Natural killer cell (primary cell): ENCODE measurements around the gene DIPK1A. TPM values are rescaled to one million over a fixed set of nuclear protein-coding genes. Genes with fewer than 3 reads are reported as not detected.
"Not testable (repeated sequence)": the region's sequence is repeated elsewhere in the genome, so short reads cannot be mapped to it uniquely, and the experiment has no call there.

ENCODE experiments used
- ATAC-seq, 3 donors: fragments of 150-1000 bp in 2 of 3; fragments of 200-7000 bp in 1 of 3; cut with Tn5 transposase; 1 replicate in 1 of 3; 2 replicates in 2 of 3; pipeline ENCODE4 v1.10.0; 2021; ENCODE audit warnings: mild to moderate bottlenecking in 2 of 3, moderate library complexity in 2 of 3
- DNase-seq, 2 donors: peaks; one replicate each; pipeline versions ENCODE4 v3.0.0 to v3.0.0-alpha.2; 2013 to 2021; ENCODE audit warnings: mixed read lengths in 1 of 2
- H3K27ac ChIP-seq: one replicate; pipeline ENCODE4 v1.5.1; 2013; ENCODE audit warnings: mild to moderate bottlenecking, low read length
- H3K27me3 ChIP-seq: one replicate; pipeline ENCODE4 v1.6.1; 2013; ENCODE audit warnings: low read length; ENCODE audit not compliant: control insufficient read depth, insufficient read depth
- H3K36me3 ChIP-seq: one replicate; pipeline ENCODE4 v1.6.1; 2013; ENCODE audit warnings: low read length; ENCODE audit not compliant: control insufficient read depth, insufficient read depth
- H3K4me1 ChIP-seq: one replicate; pipeline ENCODE4 v1.6.1; 2013; ENCODE audit warnings: low read length; ENCODE audit not compliant: control insufficient read depth, insufficient read depth
- H3K4me3 ChIP-seq: one replicate; pipeline ENCODE4 v1.5.1; 2013; ENCODE audit warnings: low read length
- H3K9me3 ChIP-seq: one replicate; pipeline ENCODE4 v1.6.1; 2013; ENCODE audit warnings: low read length; ENCODE audit not compliant: control insufficient read depth, insufficient read depth
- H3K27ac Mint-ChIP-seq, 2 donors: one replicate each; pipeline ENCODE4 v1.8.0; 2022; ENCODE audit warnings: mild to moderate bottlenecking in 2 of 2, mixed read lengths in 2 of 2, moderate library complexity in 1 of 2
- H3K27me3 Mint-ChIP-seq, 2 donors: one replicate each; pipeline ENCODE4 v1.8.0; 2022; ENCODE audit warnings: low read depth in 2 of 2, mixed read lengths in 2 of 2
- H3K36me3 Mint-ChIP-seq: one replicate; pipeline ENCODE4 v1.8.0; 2022; ENCODE audit warnings: mixed read lengths
- H3K4me1 Mint-ChIP-seq, 2 donors: one replicate each; pipeline ENCODE4 v1.8.0; 2022; ENCODE audit warnings: mixed read lengths in 2 of 2
- H3K4me3 Mint-ChIP-seq: one replicate; pipeline ENCODE4 v1.8.0; 2022; ENCODE audit warnings: mild to moderate bottlenecking, moderate library complexity, mixed read lengths
- H3K9me3 Mint-ChIP-seq, 2 donors: one replicate each; pipeline ENCODE4 v1.8.0; 2022; ENCODE audit warnings: mixed read lengths in 2 of 2
- WGBS: methylation state at CpG from one replicate; pipeline ENCODE4 v1.1.7; 2013; ENCODE audit warnings: missing lambda C conversion rate; ENCODE audit not compliant: insufficient coverage; 5-methylcytosine and 5-hydroxymethylcytosine counted together
- intact Hi-C: fragments of 100-400 bp; cut with micrococcal nuclease; formaldehyde crosslinking; loops from one replicate; pipeline ENCODE4 v1.14.2; 2022
- total RNA-seq, 4 donors: library from RNA; stranded (reverse); fragments of 120-200 nt in 1 of 4; gene quantifications; one replicate each; pipeline versions ENCODE4 v1.2.3 to v1.2.4, GENCODE V29; 2013 to 2022
- TF ChIP-seq, protein P1 (sequence below): fragments of 200-600 bp; IDR thresholded peaks from one replicate; pipeline ENCODE4 v1.8.0; 2022; ENCODE audit warnings: antibody characterized with exemption

The DIPK1A gene
- total RNA-seq, 3 donors from 2014 or later (not counting 1 experiment from before 2014, with no cell fraction given), result 7.0 to 11.3 (median 11.2) TPM

DNA sequence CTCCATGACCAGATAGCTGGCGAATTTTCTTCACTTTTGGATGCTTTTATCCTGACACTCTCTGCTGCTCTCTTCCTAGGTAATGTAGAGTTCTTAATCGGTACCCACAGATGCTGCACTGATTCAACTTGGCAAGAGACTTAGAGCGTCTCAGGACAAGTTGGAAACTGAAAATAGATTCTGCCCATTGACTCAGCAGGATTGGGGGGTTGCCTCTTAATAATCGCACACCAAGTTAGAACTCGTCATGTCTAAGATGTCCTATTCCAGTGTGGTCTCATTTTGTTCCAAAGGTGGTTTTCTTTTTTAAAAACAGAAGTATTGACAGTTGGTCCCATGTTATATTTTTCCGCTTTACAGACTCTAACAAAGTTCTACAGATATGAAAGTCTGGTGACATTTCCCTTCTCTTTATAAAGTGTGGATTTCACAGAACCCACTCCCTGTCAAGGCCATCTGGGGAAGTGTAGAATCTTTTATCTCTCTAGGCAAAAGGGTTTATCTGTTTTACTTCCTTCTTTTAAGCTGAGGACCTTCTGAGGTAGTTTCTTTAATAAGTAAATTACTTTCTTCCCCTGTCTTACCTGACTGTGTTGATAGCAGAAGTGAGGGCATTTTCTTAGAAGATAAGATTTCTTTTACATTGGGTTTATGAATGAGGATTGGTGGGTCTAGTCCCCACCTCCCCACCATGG, 12.1 kb upstream of the DIPK1A start:
- DNase-seq, result no peak
- TF ChIP-seq, protein P1, sequence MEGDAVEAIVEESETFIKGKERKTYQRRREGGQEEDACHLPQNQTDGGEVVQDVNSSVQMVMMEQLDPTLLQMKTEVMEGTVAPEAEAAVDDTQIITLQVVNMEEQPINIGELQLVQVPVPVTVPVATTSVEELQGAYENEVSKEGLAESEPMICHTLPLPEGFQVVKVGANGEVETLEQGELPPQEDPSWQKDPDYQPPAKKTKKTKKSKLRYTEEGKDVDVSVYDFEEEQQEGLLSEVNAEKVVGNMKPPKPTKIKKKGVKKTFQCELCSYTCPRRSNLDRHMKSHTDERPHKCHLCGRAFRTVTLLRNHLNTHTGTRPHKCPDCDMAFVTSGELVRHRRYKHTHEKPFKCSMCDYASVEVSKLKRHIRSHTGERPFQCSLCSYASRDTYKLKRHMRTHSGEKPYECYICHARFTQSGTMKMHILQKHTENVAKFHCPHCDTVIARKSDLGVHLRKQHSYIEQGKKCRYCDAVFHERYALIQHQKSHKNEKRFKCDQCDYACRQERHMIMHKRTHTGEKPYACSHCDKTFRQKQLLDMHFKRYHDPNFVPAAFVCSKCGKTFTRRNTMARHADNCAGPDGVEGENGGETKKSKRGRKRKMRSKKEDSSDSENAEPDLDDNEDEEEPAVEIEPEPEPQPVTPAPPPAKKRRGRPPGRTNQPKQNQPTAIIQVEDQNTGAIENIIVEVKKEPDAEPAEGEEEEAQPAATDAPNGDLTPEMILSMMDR, result no peak
- no peaks in the 10 kb centered on the region for H3K36me3 ChIP-seq
- Mint-ChIP-seq H3K27me3 (no peaks in the 10 kb centered on the region), H3K36me3 (no peaks in the 10 kb centered on the region), H3K4me1 (peaks cover 4 to 16% of the 10 kb centered on the region in 2 donors), H3K27ac (peak overlapping the region in 1 of 2 donors; percentile 21), H3K9me3 (no peaks in the 10 kb centered on the region), H3K4me3 (no peak overlapping the region)
- peaks cover 17% of the 10 kb centered on the region for H3K4me1 ChIP-seq
- no peaks in the 10 kb centered on the region for H3K9me3 ChIP-seq
- 72% methylated on average over 5 of the region's 6 CpGs for WGBS
- no peak overlapping the region for H3K4me3 ChIP-seq
- peak overlapping the region; percentile 50 for H3K27ac ChIP-seq
- no peak for ATAC-seq
- intact Hi-C loops, result no loop called here
- H3K27me3 ChIP-seq, result no peaks in the 10 kb centered on the region

DNA sequence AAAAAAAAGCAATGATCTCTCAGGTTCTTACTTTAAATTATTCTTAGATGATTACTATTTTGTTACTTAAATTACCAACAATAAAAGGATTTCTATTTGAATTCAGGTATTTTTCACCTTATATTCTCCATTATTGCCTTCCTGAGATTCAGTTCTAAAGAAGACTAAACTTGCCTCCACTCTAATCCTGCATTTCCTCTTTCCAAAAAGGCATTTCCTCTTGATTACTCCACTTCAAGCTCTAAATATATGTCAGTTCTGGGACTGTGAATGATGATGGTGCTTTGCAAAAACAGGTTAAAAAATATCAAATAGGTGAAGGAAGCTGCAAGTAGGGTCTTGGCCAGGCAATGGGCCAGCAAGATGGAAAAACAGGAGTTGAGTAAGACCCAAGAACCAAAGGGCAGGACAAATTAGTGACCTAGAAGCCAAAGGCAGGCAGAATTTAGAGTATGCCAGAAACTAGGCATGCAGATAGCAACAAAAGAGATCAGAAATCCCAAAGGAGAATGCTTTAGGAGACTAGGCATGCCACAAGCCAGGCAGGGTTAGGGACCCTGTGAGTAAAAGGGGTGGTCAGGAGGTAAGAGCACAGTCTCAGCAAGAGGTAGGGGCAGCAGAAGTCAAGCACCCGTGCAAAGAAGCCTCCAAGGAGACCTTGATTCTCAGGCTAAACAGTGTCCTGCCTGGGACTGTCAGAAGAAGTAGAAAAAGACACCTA, 11.3 kb upstream of the DIPK1A start:
- Histone ChIP-seq H3K9me3 (no peaks in the 10 kb centered on the region), H3K27me3 (no peaks in the 10 kb centered on the region), H3K36me3 (no peaks in the 10 kb centered on the region), H3K4me1 (peaks cover 17% of the 10 kb centered on the region), H3K27ac (no peak overlapping the region), H3K4me3 (no peak overlapping the region)
- H3K9me3 Mint-ChIP-seq, result no peaks in the 10 kb centered on the region
- intact Hi-C loops, result no loop called here
- H3K36me3 Mint-ChIP-seq, result no peaks in the 10 kb centered on the region
- DNase-seq (no peak), ATAC-seq (no peak)
- no peaks in the 10 kb centered on the region for H3K27me3 Mint-ChIP-seq
- no peak overlapping the region for H3K4me3 Mint-ChIP-seq
- H3K27ac Mint-ChIP-seq, result no peak overlapping the region
- 63% methylated on average over 1 of the region's 1 CpG for WGBS
- peaks cover 8 to 19% of the 10 kb centered on the region in 2 donors for H3K4me1 Mint-ChIP-seq
- TF ChIP-seq, protein P1, result no peak

DNA sequence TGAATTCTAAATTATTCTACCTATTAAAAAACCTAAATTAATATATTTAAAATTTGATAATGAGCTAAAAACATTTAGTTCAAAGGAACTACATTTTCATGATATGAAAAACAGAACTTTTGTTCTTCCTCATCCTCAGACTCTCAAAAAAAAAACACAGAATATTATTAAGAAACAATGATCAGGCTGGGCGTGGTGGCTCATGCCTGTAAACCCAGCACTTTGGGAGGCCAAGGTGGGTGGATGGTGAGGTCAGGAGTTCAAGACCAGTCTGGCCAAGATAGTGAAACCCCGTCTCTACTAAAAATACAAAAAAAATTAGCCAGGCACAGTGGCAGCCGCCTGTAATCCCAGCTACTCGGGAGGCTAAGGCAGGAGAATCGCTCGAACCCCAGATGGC, 10.7 kb upstream of the DIPK1A start:
- intact Hi-C loops, H3K9me3 Mint-ChIP-seq, H3K27me3 Mint-ChIP-seq, H3K4me3 ChIP-seq, DNase-seq, H3K27ac ChIP-seq, H3K36me3 Mint-ChIP-seq, H3K27ac Mint-ChIP-seq, H3K4me3 Mint-ChIP-seq, H3K27me3 ChIP-seq, ATAC-seq, H3K36me3 ChIP-seq, H3K9me3 ChIP-seq: not testable (repeated sequence)
- H3K4me1 Mint-ChIP-seq, result peaks cover 8 to 19% of the 10 kb centered on the region in 2 donors
- WGBS, result 83% methylated on average over 5 of the region's 6 CpGs
- H3K4me1 ChIP-seq, result peaks cover 17% of the 10 kb centered on the region

DNA sequence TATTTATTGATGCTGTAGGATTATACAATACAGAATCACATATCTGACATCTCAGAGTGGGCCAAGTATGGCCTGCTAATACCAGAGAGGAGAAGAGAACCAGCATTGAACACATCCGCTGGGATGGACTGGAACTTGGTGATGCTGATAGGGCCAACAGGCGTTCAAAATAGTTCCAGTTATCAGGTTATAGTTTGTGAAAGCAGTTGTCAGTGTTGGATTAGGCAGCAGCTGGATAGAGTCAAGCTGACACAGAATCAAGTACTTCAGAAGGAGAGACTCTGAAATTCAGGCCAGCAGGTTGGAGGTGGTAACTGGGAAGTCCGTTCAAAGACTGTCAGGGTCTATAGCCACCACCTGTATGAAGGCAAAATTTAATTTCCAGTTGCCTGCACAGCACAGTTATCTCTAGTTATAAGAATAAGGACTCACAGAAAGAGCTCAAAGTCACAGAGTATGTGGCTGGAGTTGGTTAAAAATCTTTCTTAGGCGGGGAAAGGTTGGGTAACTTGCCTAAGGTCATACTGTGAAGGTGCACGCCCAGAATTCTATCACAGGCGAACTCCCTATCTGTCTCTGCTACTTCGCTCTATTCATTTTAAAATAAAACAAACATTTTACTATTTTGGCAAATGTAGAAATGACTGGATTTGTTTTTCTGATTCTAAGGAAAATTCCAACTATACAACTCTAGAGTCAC, 9.9 kb upstream of the DIPK1A start:
- Histone ChIP-seq H3K36me3 (no peaks in the 10 kb centered on the region), H3K9me3 (no peaks in the 10 kb centered on the region), H3K27me3 (no peaks in the 10 kb centered on the region), H3K4me1 (peaks cover 17% of the 10 kb centered on the region), H3K27ac (no peak overlapping the region), H3K4me3 (no peak overlapping the region)
- Mint-ChIP-seq H3K27me3 (no peaks in the 10 kb centered on the region), H3K9me3 (no peaks in the 10 kb centered on the region), H3K36me3 (no peaks in the 10 kb centered on the region), H3K27ac (no peak overlapping the region), H3K4me1 (peaks cover 8 to 19% of the 10 kb centered on the region in 2 donors), H3K4me3 (no peak overlapping the region)
- 94% methylated on average over 3 of the region's 7 CpGs for WGBS
- TF ChIP-seq, protein P1, result no peak
- no peak for ATAC-seq
- DNase-seq, result no peak
- intact Hi-C loops, result no loop called here
